ENCODE measurements around the gene NHEJ1. TPM values are rescaled to one million over a fixed set of nuclear protein-coding genes. Genes with fewer than 3 reads are reported as not detected.
A peak's percentile ranks its signal among the peaks of the same experiment; 100 is the strongest.

The NHEJ1 gene
- total RNA-seq, 1 donor from 2014 or later = 8.6 TPM

- DNase-seq (ENCODE audit: low spot score in 2 of 2) (no peak), FAIRE-seq (no peak)
Measured at GRCh38 chr2:219169930-219170654, 9.5 kb upstream of the NHEJ1 start, which contains the start of gene SLC23A3. Gene SLC23A3, minus strand, starts transcription at chr2:219170029. Its CDS starts 45 bp downstream, at chr2:219169984.

DNA sequence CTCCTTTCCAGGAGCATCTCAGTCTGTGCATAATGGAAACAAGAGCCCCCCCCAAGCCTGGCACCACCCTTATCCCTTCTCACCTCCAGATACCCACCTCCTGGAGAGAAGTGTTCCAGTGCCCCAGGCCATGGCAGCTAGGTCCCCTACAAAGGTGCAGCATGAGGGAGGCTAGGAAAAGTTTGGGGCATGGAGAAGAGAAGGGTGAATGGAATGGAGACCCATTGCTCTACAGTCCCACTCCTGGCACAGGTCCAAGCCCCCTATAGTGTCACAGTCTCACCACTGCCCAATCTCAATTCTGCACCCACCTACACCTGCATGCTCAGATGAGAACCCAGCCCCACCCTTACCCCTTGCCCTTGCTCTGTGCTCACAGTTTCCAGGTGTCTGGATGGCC, 8.3 kb upstream of the NHEJ1 start:
- no peak for FAIRE-seq
- no peak for DNase-seq (ENCODE audit: low spot score in 2 of 2)

- FAIRE-seq (no peak), DNase-seq (ENCODE audit: low spot score in 2 of 2) (no peak)
Measured at GRCh38 chr2:219168526-219168925, 7.9 kb upstream of the NHEJ1 start.

GRCh38 chr2:219167997-219168396, 7.4 kb upstream of the NHEJ1 start:
- FAIRE-seq (no peak), DNase-seq (ENCODE audit: low spot score in 2 of 2) (no peak)

- FAIRE-seq (no peak), DNase-seq (ENCODE audit: low spot score in 2 of 2) (no peak)
Measured at GRCh38 chr2:219165058-219165911, 4.7 kb upstream of the NHEJ1 start.

DNA sequence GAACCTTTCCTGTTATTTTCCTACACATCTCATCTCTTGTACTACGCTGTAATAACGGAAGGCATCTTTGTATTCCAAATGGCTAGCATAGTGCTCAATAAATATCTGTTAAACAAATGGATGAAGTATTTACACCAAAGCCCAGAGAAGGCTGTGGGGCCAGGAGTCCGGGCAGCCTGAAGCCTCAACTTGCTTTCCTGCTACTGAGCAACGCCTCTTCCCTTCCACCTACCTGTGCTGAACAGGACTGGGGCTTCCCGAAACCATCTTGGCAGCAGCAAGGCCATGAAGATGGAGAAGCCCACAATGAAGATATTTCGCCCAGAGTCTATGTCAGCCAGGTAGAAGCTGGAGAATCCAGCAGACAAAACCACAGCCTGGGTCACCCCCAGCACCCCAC, 2.5 kb upstream of the NHEJ1 start:
- DNase-seq (ENCODE audit: low spot score in 2 of 2) (no peak), FAIRE-seq (no peak)

GRCh38 chr2:219161097-219161496, 482 bp upstream of the NHEJ1 start:
- FAIRE-seq (no peak), DNase-seq (ENCODE audit: low spot score in 2 of 2) (no peak)

- FAIRE-seq = no peak
- DNase-seq (ENCODE audit: low spot score in 2 of 2) = no peak
Measured at GRCh38 chr2:219159771-219160185, 837 bp downstream of the NHEJ1 start.

DNA sequence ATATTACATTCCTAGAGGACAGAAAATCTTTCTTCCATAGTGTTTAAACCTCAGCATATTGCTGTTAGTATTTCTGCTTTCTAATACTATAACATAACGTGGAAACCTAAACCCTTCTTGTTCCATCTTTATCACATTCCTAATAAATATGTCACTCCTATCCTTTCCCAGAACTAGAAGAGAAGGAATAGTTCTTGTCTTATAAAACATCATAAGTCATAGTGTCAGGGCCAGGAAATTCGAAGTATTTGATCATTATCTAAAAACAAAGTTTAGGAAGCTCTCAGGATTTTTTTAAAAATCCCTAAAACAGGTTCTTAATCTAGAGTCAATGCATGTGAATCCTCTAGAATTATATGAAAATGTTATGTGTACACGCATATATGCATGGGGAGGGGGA, 2.0 kb downstream of the NHEJ1 start:
- DNase-seq (ENCODE audit: low spot score in 2 of 2) = no peak
- FAIRE-seq = no peak

GRCh38 chr2:219158025-219158424, 2.6 kb downstream of the NHEJ1 start:
- no peak for DNase-seq (ENCODE audit: low spot score in 2 of 2)
- no peak for FAIRE-seq

DNA sequence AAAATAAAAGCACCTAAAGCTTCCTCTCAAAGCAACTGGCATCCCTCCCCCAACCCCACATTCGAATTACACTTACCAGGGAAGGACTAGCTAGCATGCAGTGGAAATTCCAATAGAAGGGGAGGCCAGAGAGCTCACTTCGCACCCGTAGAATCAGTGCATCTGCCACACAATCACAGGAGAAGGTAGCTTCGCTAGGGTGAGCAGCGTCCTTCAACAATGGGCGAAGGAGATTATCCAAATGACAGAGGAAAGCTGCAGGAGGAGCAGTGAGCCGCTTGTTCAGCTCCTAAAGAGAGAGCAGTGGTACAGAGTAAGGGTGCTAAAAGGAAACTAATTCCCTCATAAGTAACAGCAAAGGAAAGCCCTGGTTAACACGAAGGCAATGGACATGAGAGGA, 3.2 kb downstream of the NHEJ1 start:
- DNase-seq (ENCODE audit: low spot score in 2 of 2) (no peak), FAIRE-seq (no peak)

GRCh38 chr2:219155054-219155644, 5.5 kb downstream of the NHEJ1 start:
- FAIRE-seq = peak; percentile 59
- DNase-seq (ENCODE audit: low spot score in 2 of 2) = peak; percentile 48 to 67

DNA sequence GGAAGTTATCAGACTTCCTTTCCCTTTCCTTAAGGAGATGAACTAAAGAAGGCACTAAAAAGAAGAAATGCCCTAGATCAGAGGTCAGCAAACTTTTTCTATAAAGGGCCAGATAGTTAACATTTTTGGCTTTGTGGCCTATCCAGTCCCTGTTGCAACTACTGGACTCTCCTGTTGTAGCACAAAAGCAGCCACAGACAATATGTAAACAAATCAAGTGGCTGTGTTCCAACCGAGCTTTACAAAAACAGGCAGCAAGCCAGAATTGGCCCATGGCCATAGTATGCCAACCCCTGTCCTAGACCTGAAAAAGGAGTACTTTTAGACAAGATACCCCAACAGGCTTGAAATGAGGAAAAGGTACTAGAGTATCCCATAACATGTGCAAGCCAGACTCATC, 10.9 kb downstream of the NHEJ1 start:
- FAIRE-seq = no peak
- no peak for DNase-seq (ENCODE audit: low spot score in 2 of 2)

GRCh38 chr2:219142329-219142728, 18.3 kb downstream of the NHEJ1 start:
- no peak for FAIRE-seq
- DNase-seq (ENCODE audit: low spot score in 2 of 2) = no peak

GRCh38 chr2:219140722-219141121, 19.9 kb downstream of the NHEJ1 start:
- DNase-seq (ENCODE audit: low spot score in 2 of 2) (no peak), FAIRE-seq (no peak)

DNA sequence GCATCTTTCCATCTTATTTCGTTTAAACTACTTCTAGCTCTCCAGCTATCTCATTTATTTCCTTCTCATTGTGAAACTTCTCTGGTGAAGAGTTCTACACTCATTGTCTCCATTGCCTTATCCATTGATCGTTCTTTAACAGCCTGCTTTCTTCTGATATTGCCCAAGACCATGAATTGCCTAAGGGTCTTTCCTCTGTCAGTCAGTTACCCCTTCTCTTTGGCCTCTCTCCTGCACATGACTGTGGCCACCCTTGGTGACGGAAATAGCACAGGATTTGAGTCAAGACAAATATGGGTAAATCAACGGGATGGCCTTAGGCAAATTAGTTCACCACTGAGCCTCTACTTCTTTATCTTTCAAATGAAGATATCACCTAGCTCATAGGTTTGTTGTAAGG, 26.6 kb downstream of the NHEJ1 start:
- DNase-seq (ENCODE audit: low spot score in 2 of 2) = no peak
- no peak for FAIRE-seq

DNA sequence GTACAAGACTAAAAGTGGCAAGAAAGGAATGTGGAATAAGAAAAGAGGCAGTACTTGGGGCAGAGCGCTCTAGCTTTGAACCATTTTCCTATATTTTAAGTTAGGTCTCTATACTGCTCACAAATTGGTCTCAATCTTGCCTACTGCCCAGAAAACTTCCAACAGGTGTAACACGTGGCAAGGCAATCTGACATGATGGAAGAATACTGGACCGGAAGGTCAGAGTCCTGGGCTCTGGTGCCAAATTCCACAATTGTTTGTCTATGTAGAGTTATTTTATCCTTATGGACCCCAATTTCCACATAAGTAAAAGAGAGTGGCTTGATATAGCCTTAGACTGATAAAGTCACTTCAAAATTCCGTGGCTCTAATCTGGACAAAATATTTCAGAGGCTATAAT, 28.9 kb downstream of the NHEJ1 start:
- FAIRE-seq = no peak

DNA sequence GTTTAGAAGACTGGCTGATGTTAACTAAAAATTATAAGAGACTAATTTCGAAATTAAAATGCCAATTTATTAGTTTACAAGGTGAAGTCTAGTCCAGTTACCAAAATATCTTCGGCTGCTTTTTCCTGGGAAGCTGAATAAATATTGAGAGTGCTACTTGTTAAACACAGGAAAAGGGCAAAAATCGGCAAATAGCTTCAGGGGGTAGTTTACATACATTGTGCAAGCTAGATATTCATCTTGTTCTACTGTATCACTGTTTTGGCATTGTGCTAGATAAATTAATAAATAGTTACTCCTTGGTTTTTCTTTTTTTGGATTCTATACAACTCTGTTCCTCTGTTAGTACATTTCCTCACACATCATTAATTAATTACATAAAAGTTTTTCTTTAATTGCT, 29.3 kb downstream of the NHEJ1 start:
- FAIRE-seq (no peak), DNase-seq (ENCODE audit: low spot score in 2 of 2) (no peak)

More for the DNA sequence above, 28.9 kb downstream of the NHEJ1 start:
- no peak for DNase-seq (ENCODE audit: low spot score in 2 of 2)

DNA sequence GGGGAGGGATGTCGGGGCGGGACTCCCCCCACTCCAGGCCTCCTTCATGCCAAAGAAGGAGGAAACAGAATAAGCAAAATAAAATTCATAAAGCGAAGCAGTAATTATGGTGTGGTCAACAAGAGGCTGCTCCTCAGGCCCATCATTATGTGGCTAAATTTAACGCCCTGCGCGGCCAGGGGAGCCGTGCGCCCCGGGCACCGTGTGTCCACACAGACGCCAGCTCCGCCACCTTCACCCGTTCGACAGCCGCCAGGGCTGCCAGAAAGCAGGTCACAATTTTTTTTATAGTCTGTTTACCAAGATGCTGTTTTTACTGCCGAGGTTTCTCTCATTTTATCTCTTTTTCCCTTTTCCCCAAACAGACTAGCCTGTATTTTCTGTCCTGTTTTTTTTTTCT, 31.0 kb downstream of the NHEJ1 start:
- FAIRE-seq (no peak), DNase-seq (ENCODE audit: low spot score in 2 of 2) (no peak)

GRCh38 chr2:219128396-219128795, 32.2 kb downstream of the NHEJ1 start:
- no peak for DNase-seq (ENCODE audit: low spot score in 2 of 2)
- no peak for FAIRE-seq

DNA sequence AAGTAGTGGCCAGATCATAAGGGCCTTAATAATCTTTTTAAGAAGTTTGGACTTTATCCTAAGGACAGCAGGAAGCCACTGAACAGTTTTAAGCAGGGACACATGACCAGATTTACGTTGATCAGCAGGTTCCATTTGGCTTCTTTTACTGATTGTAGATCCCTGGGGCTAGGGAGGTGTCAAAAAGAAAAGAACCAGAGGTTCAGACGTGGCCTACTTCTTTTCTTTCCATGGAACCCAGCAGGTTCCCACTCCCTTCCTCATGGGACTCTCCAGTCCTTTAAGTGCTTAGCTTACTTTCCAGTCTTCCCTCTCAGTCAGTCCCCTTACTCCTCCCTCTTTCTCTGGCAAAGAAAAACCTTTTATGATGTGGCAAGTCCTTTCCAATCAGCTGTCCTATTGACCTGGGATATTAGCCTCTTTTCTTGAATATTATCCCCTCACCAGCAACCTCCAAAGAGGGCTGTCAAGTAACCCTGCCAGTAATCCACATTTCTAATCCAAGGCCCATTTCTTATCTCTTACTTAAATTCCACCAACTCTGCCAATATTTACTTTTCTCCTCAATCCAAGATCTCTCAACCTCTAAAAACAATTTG, 33.5 kb downstream of the NHEJ1 start:
- no peak for FAIRE-seq
- no peak for DNase-seq (ENCODE audit: low spot score in 2 of 2)

Measured in frontal cortex (tissue), 4 donors.